ENCODE data around the gene CPA1.

CPA1 gene

DNA sequence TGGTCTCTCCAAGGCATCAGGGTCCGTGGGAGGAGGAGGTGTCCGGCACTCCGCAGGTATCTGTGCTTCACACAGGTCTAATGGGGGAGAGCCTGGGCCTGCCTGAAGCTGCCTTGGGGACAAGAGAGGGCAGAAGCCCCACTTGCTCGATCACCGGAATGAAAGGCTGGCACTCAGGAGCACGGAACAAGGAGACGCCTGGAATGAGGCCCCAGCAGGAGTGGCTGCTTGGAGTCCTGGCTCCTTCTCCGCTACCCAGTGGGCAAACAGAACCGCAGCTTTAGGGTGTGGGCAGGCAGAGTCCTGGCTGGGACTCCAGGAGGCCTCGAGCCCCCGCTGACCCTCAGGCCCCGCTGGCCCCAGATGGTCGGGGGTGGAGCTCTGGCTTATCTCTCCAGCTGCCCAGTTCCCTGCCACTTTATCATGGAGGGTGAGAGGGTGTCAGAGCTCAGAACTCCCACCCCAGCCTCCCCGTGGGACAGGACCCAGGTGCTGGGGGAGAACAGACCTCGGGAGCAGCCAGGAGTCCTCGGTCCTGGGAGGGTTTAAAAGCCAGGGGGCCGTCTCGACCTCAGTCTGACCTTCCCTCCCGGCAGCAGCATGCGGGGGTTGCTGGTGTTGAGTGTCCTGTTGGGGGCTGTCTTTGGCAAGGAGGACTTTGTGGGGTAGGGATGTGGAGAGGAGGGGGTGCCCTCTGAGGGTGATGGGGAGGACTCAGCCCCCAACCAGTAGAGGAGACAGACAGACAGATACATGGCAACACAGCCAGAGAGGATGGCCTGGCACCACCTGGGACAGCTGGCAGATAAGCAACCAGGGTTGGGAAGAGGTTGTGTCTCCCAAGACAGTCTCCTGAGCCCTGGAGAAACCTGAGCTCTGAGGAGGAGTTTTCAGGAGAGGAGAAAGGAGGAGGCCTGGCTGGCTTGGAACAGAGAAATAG, at the start of gene CPA1:
TSS of gene CPA1 (plus strand) at position 574 of the 940 bp plus-strand sequence. CDS start at position 601, 27 bp downstream.
- no peak for DNase-seq (ENCODE audit: low read depth)

DNA sequence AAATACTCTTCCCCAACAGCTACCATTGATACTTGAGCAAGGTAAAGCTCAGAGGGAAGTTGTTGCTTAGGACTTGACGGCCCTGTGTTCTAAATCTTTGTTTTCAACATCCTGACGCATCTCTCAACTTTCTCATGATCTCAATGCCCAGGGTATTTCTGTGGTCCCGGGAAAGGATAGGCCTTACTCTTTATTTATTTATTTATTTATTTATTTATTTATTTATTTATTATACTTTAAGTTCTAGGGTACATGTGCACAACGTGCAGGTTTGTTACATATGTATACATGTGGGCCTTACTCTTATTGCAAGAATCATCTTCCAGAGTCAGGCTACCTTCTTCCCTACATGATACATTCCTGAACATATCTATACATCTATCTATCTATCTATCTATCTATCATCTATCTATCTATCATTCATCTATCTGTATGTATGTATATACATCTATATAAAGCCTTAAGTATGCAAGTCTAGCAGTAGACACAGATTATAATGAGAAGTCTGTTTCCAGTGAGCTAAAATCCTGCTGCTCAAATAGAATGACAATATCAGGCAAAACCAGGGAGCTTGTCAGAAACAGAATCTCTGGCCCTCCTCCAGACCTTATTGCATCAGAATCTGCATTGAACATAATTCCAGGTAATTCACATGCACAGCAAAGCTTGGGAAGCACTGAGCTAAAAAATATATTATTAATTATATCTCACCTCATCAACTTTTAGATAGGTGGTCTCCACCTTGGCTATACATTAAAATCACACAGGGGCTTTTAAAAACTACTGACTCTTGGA, 47.8 kb upstream of the CPA1 start:
- no peak for DNase-seq (ENCODE audit: low read depth)

DNA sequence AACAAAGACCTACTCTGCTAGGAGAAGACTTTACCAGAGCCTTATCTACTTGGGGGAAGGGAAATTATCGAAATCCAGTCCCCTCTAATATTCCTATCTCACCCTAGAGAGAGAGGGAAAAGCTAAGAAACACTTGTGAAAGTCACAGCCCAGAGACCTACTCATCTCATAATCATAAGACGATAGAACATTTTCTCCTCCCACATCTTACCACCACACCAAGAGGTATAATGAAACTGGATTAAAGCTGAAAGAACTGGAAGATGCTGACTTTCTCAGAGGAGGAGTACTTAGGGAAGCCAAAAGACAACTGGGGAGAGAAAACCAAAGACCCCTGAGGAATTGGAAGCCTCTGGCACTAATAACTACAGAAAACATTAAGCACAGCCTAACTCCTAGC, 46.5 kb upstream of the CPA1 start:
- no peak for DNase-seq (ENCODE audit: low read depth)

DNA sequence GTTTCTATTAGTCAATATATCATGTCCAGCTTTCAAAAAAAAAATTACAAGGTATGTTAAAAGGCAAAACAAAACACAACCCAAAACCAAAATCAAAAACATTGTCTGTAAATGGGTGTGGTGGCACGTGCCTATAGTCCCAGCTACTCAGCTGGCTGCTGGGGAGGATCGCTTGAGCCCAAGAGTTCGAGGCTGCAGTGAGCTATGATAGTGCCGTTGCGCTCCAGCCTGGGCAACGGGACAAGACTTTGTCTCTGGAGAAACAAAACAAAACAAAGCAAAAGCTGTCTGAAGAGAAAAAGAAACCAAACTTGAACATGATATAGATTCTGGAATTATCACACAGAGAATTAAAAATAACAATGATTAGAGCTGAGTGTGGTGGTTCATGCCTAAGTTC, 46.0 kb upstream of the CPA1 start:
- no peak for DNase-seq (ENCODE audit: low read depth)

DNA sequence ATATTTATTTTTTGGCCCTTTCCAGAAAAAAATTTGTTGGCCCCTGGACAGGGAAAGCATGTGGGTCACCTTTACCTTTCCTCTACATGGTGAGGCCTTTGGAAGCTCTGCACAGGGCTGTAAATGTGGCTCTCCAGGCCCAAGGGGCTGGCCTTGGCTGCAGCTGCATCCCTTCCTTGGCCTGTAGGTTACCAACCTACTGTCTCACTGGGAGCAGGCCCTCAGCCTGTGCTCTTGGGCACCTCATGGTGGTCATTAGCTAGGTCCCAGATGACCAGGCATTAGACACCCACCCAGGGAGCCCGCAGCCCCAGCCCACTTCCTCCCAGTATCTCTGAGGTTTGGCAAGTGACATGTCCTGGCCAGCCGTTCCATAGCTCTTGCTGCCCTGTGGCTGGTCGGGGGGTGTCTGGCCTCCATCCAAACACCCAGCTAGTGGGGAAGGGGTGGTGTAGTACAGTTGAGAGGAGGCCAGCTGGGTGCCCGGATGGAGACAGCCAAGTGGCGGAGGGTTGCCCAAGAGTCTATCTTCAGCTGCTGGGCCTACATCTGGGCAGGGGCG, 42.8 kb upstream of the CPA1 start:
- DNase-seq (ENCODE audit: low read depth) = no peak

DNA sequence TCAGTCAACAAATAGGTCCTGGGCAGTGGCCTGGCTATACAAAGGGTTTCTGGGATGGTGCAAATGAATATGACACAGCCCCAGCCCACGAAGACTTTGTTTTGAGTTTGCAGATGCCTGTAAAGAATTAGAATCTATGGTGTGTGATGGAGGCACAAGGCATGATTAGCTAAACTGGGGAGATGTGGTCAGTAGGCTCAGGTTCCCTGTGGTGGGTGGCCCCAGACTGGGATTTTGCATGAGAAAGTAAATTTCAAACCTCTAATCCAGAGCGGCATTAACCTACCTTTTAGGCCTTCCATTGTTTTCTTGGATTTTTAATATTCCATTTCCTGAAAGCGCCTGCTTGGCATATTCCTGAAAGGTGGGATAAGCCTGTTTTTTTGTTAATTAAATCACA, 42.1 kb upstream of the CPA1 start:
- DNase-seq (ENCODE audit: low read depth) = no peak

DNA sequence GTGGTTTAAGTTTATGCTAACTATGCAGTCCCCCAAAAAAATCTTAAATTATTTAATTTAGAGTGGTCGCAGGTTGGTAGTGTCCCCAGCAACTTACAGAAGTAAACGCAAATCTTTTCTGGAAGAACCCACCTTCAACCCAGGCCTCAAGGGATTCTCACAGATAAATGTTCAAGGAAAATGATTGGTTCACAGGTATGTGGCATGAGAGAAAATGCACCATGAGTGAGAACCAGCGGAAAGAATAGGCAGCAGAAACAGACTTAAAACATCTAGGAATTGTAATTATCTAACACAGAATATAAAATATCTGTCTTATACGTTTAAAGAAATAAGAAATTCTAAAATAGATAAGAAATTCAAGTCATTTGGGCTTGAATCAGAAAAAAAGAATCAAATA, 38.4 kb upstream of the CPA1 start:
- no peak for DNase-seq (ENCODE audit: low read depth)

DNA sequence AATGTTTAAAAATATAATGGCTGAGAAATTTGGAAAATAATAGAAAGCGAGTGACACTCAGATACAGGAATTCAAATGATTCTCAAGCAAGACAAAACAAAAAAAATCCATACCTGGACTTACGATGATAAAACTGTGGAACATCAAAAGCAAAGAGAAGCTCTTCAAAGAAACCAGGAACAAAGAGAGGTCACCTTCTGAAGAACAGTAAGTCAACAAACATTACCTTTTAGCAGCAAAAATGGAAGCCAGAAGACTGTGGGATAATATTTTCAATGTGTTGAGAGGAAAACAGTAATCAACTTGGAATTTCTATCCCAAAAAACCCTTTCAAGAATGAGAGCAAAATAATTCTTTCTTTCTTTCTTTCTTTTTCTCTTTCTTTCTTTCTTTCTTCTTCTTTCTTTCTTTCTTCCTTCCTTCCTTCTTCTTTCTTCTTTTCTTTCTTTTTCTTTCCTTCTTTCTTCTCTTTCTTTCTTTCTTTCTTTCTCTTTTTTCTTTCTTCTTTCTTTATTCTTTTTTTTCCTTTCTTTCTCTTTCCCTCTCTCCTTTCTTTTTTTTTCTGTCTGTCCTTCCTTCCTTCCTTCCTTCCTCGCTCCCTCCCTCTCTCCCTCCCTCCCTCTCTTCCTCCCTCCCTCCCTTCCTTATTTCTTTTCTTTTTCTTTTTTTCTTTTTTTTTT, 37.5 kb upstream of the CPA1 start:
- DNase-seq (ENCODE audit: low read depth) = no peak

DNA sequence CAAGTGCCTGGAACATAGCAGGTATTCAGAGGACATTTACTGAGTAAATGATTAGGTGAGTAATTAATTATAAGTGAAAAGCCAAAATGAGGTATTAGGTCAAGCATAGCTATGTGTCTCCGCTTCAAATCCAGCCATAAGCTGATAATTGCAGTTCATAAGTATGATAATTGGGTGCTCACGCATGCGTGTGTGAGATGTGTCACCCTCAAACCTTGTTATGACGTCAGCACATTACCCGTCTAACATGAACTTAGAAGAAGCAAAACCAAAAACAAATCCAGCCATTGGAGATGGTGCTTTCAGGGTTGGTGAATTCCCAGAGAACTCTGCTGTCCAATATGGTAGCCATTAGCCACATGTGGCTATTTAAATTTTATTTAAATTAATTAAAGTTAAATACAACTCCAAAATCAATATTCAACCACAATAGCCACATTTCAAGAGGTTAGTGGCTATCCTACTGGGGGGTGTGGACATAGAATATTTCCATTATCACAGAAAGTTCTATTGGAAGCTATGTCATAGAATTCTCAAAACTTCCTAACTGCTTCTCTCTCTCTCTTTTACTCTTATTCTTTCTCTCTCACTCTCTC, 35.9 kb upstream of the CPA1 start, which contains the start of gene CPA5:
TSS of gene CPA5 (plus strand) at position 546 of the 596 bp plus-strand sequence. CDS start 1,670 bp downstream, outside the sequence.
- DNase-seq (ENCODE audit: low read depth) = no peak

DNA sequence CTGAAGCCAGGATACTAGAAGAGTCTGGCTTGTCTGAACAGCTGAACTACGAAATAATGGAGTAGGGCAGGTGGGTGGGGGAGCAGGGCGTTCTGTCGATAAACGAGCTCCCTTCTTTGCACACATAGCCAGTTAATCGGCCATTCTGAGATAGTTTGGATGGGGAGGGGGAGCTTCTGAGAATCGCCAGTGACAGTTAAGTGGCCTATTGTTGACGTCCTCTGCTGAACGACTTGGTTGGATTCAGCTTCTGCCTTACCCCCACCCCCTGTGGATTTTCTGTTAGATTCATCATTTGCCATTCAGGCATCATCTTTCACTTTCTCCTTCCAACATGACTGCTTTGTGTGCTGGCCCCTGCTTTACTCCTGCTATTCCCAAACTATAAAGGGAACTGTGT, 35.2 kb upstream of the CPA1 start:
- DNase-seq (ENCODE audit: low read depth) = no peak

DNA sequence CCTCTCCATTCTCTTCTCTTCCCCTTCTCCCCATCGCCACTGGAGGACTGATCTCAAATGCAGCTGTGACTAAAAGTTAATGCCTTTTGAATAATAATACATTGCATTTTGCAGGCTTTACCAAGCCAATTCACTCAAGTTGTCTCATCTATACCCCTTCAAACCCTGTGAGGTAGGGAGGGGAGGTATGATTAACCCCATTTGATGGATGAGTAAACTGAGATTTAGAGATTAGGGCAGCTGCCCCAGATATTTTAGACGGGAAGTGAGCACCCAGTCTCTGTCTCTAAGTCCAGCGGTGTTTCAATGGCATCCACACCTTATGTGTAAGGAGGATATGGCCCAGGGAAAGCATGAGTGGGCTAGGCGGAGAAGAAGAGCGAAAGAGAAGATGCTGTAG, 34.6 kb upstream of the CPA1 start:
- no peak for DNase-seq (ENCODE audit: low read depth)

DNA sequence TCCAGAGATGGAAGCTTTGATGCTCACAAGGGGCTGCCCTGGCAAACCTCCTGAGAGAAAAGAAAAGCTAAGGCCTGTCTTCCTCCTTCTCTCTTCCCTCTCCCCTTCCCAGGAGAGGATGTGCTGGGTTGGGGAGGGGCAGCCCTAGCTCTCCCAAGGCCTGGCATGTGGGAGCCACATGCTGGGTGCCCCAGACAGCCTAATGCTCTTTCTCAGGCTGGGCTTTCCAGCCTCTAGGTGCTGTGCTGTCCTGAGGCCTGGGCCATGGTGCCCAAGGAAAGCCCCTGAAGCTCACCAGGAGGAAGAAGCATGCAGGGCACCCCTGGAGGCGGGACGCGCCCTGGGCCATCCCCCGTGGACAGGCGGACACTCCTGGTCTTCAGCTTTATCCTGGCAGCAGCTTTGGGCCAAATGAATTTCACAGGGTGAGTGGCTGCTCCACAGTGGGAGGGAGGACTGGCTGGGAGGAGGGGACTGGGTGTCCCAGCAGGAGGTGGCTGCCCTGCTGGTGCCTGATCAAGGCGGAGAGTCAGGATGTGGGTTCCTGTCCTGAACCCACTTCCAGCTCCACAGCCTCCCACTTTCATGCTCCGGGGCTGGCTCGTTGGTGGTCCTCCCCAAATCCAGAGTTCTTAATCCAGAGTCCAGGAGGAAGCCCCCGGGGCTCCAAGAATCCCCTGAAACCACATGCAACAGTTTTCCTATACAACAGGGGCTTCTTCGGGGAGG, 34.0 kb upstream of the CPA1 start:
- no peak for DNase-seq (ENCODE audit: low read depth)

DNA sequence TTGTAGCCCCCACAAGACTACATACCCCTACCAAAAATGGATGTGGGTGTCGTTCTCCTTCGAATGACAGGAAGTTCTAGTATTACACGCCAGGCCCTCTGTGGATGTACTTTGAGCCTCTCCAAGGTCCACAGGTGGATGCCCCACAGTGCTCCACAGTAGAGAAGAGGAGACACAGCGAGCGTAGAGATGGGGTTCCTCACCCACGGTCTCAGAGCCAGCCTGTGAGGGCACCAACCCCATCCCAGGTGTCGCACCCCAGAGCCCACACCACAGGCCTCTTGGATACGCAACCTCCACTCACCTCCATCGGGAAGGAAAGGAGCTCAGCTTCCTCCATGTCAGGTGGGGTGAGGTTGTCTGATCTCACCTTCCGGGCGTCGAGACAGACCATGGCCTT, 33.4 kb upstream of the CPA1 start:
- no peak for DNase-seq (ENCODE audit: low read depth)

DNA sequence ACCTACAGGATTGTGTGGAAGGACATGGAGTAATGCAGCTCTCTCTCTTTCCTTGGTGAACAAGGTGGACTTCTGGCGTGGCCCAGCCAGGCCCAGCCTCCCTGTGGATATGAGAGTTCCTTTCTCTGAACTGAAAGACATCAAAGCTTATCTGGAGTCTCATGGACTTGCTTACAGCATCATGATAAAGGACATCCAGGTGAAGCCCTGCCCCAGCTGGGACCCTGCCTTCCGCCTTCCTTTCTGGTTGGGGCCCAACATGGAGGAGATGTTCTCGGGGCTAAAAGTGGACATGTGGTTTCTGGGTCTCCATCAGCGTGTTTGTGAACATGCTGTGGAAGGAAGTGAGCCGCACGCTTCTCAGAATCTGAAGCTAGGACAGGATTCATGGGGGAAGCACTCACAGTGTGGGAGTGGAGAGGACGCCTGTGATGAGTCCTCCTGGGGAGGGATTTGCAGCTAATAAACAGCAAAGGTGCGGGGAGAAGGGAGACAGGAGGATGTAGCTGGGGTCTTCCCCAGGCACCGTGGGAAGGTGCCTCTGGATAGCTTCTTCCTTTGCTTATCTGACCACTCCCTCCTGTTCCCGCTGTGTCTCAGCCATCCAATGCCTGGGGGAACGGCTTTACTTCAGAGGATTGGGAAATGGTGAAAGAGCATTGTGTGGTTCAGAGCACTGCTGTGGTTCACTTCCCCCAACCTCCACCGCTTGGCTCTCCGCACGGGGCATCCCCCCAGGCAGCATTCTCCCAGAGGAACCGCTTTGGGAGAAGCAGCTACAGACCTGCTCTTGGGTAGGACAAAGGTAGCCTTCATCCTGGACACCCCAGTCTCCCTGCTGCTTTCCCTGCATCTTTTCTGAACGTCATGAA, 30.1 kb upstream of the CPA1 start:
- DNase-seq (ENCODE audit: low read depth) = no peak

DNA sequence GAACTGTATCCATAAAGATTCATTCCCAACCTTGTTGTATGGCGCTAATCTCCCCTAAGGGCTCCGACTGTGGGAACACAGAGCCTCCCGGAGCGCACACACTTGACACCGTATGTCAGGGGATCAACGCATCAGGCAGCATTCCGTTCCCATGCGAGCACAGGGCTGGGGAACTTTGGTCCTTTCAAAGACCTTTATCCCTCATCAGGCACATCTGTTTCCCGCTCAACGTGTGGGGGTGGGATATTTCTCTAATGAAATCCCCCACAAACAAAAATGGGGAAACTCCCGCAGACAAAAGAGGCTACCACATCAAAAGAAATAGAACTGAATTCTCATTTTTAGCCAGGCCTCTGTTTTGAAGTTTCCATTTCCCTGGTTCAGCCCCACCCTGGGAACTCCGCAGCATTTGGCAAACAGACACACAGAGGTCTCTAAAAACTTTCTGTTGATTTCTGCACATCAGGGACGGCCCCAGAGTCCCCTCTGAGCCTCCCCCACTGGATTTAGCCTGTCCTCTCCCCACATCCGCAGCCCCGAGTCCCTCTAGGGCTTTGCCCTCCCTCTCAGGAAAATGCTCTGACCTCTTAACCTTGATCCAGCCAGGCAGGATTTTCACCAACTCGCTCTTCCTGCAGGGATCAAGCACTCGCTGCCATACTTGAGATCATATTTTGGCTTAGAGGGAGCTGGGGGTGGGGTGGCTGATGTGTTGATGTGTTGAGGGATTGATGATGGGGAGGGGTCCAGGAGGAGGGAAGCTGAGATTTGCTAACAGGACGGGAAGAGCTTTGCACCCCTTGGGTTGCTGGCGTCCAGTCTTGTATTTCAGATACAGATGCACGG, 29.1 kb upstream of the CPA1 start:
- no peak for DNase-seq (ENCODE audit: low read depth)

DNA sequence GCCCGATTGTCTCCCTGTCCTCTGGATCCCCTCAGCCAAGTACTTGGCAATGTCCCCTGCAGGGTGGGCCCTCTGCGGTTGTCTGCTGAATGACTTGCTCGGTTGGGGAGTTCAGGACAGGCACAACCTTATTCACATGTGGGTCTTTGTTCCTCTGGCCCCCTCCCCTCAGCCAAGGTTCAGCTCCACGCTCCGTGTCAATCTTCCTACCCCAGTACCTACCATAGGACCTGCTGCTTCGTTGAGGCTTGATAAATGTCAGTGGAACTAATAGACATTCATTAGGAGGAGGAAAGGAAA, 28.6 kb upstream of the CPA1 start:
- DNase-seq (ENCODE audit: low read depth) = no peak

DNA sequence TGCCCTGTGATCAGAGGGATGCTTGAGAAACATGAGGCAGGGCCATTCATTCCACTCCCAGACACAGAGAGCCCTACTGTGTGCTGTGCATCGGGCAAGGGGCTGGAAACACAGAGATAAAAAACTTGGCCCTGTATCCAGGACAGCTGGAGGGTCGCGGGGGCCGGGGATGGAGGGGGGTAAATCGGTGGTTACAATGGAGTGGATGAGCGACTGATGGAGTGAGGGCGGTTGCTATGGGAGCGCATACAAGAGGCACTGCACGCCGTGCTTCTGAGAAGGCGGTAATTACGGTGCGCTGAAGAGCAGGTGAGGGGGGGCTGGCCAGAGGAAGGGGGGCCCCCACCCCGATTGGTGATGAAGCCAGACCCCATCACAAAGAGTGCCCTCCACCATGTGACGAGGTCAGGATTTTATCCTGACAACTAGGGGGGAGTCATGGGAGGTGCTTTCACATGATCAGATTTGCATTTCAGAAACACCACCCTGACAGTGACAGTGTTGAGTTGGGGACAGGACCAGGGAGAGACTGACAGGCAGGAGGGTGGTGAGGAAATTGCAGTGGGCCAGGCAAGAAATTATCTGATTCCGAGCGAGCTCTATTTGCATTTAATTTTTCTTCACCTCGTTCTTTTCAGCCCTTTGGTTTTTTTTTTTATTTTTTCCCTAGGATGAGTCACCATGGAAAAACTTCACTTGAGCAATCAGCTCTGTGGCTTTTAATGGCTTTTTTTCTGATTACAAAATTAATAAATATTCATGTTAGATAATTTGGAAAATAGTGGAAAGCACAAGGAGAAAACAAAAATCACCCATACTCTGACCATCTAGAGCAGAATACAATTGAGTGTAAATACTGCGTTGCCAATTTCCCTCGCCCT, 27.9 kb upstream of the CPA1 start:
- DNase-seq (ENCODE audit: low read depth) = no peak

DNA sequence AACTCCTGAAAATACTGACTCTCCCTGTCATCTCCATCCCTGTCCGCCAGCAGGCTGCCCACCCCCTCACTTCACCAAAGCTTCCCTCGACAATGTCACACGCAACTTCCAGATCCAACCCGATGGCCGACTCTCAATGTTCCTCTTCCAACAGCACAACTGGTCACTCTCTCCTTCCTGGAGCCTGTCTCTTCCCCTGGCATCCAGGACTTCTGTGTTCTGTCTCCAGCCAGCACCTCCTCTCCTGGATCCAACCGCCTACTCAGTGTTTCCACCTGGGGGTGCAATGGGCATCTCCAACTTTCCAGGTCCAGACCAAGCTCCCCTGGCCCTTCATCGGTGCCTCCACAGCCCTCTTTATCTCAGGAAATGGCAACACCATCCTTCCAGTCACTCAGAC, 27.1 kb upstream of the CPA1 start:
- DNase-seq (ENCODE audit: low read depth) = no peak
